ENCODE results near the gene CD22.
"Not testable (repeated sequence)": the region's sequence is repeated elsewhere in the genome, so short reads cannot be mapped to it uniquely, and the experiment has no call there.

GRCh38 chr19:35286101-35286500 lies 42.9 kb upstream of the CD22 start:
- TF ChIP-seq EZH2 (IDR thresholded peaks at IDR 0.05); POLR2AphosphoS5 (IDR thresholded peaks at IDR 0.05; ENCODE audit: borderline replicate concordance, low read depth, low read length); FOXP2 (optimal IDR thresholded peaks at IDR 0.05; ENCODE audit: control extremely low read depth, extremely low read length, insufficient read depth): not testable (repeated sequence)

All from SK-N-MC (cell line).